Measurements from ENCODE around the gene AHI1. TPM values are rescaled to one million over a fixed set of nuclear protein-coding genes. Genes with fewer than 3 reads are reported as not detected.

Gene AHI1
- total and polyA plus RNA-seq, 2 of the 13 experiments (the other 11 are each of a cell fraction or from before 2014, with no cell fraction given): 7.2 to 18.6 TPM

DNA sequence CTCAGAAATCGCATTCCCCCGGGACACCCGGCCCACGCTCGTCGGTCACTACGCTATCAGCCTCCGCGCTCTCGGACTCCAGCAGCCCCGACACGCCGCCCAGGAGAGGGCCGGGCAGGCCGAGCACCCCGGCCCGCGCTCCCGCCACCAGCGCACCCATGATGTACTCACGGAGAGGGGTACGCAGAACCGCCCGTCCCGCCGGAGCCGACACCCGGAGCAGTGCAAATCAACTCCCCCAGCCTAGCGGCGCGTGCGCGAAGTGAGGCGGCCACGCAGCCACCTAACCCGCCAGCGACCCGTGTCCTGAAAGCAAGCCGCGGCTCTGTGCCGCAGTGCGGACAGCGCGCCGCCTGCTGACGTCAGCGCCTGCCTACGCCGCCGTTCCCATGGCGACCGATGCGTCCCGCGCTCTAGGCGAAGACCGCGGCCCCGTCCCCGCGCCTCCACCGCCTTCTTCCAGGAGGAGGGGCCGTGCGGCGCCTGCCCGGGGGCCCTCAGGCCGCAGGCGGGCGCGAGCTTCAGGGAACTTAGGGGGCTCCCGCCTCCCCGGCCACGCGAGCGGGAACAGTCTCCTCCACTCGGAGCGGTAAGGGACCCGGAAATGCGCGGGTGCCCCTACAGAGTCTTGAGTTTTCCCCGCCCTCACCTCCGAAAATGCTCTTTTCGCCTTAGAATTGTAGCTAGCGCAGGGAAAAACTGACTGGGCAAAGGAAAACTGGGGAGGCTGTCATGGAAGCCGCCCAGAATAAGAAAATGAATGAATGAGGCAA, at the start of gene AHI1 (continued):
- TF ChIP-seq XRCC5 (optimal IDR thresholded peaks at IDR 0.05; ENCODE audit: low read length): peak; percentile 92
- peak; percentile 91 for TF ChIP-seq ZNF501 (CRISPR knock-in tag; IDR thresholded peaks at IDR 0.05)
- peak; percentile 80; the same call in 1 of the 2 replicates for TF ChIP-seq MTF2 (CRISPR knock-in tag; IDR thresholded peaks at IDR 0.05; ENCODE audit: borderline replicate concordance)
- TF ChIP-seq, protein P1, sequence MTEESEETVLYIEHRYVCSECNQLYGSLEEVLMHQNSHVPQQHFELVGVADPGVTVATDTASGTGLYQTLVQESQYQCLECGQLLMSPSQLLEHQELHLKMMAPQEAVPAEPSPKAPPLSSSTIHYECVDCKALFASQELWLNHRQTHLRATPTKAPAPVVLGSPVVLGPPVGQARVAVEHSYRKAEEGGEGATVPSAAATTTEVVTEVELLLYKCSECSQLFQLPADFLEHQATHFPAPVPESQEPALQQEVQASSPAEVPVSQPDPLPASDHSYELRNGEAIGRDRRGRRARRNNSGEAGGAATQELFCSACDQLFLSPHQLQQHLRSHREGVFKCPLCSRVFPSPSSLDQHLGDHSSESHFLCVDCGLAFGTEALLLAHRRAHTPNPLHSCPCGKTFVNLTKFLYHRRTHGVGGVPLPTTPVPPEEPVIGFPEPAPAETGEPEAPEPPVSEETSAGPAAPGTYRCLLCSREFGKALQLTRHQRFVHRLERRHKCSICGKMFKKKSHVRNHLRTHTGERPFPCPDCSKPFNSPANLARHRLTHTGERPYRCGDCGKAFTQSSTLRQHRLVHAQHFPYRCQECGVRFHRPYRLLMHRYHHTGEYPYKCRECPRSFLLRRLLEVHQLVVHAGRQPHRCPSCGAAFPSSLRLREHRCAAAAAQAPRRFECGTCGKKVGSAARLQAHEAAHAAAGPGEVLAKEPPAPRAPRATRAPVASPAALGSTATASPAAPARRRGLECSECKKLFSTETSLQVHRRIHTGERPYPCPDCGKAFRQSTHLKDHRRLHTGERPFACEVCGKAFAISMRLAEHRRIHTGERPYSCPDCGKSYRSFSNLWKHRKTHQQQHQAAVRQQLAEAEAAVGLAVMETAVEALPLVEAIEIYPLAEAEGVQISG (CRISPR knock-in tag; IDR thresholded peaks at IDR 0.05): peak; percentile 90
- no peak for TF ChIP-seq ATAD3A (CRISPR knock-in tag; IDR thresholded peaks at IDR 0.05)
- peak; percentile 95 for TF ChIP-seq ZNF292 (CRISPR knock-in tag; IDR thresholded peaks at IDR 0.05; ENCODE audit: borderline replicate concordance, low read depth)
- TF ChIP-seq HOXA9 (CRISPR knock-in tag; IDR thresholded peaks at IDR 0.05; ENCODE audit: borderline replicate concordance): peak; percentile 91
- no peak; the same call in 1 of the 2 replicates for TF ChIP-seq FOXJ3 (CRISPR knock-in tag; IDR thresholded peaks at IDR 0.05; ENCODE audit: borderline replicate concordance)
- peak; percentile 62; the same call in 1 of the 2 replicates for TF ChIP-seq ZNF138 (CRISPR knock-in tag; IDR thresholded peaks at IDR 0.05; ENCODE audit: low read depth)
- TF ChIP-seq ZNF34 (CRISPR knock-in tag; IDR thresholded peaks at IDR 0.05; ENCODE audit: borderline replicate concordance): peak; percentile 2; the same call in 1 of the 2 replicates
- no peak for TF ChIP-seq U2AF1 (optimal IDR thresholded peaks at IDR 0.05; ENCODE audit: low read depth, low read length)
- no peak for TF ChIP-seq RAD51 (IDR thresholded peaks at IDR 0.05; ENCODE audit: borderline replicate concordance)
- TF ChIP-seq ZNF124 (CRISPR knock-in tag; IDR thresholded peaks at IDR 0.05): peak; percentile 82
- no peak for TF ChIP-seq ZSCAN9 (CRISPR knock-in tag; IDR thresholded peaks at IDR 0.05; ENCODE audit: borderline replicate concordance)
- peak; percentile 82 for TF ChIP-seq PITX1 (CRISPR knock-in tag; IDR thresholded peaks at IDR 0.05)
- peak; percentile 97 for TF ChIP-seq TOPORS (CRISPR knock-in tag; IDR thresholded peaks at IDR 0.05)
- peak; percentile 18; the same call in 1 of the 2 replicates for TF ChIP-seq FIP1L1 (IDR thresholded peaks at IDR 0.05; ENCODE audit: borderline replicate concordance, insufficient read depth, low read depth, low read length)
- TF ChIP-seq, protein P2, sequence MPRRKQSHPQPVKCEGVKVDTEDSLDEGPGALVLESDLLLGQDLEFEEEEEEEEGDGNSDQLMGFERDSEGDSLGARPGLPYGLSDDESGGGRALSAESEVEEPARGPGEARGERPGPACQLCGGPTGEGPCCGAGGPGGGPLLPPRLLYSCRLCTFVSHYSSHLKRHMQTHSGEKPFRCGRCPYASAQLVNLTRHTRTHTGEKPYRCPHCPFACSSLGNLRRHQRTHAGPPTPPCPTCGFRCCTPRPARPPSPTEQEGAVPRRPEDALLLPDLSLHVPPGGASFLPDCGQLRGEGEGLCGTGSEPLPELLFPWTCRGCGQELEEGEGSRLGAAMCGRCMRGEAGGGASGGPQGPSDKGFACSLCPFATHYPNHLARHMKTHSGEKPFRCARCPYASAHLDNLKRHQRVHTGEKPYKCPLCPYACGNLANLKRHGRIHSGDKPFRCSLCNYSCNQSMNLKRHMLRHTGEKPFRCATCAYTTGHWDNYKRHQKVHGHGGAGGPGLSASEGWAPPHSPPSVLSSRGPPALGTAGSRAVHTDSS (CRISPR knock-in tag; conservative IDR thresholded peaks at IDR 0.05): no peak
- TF ChIP-seq ATM (IDR thresholded peaks at IDR 0.05; ENCODE audit: borderline replicate concordance): no peak
- TF ChIP-seq, protein P3, sequence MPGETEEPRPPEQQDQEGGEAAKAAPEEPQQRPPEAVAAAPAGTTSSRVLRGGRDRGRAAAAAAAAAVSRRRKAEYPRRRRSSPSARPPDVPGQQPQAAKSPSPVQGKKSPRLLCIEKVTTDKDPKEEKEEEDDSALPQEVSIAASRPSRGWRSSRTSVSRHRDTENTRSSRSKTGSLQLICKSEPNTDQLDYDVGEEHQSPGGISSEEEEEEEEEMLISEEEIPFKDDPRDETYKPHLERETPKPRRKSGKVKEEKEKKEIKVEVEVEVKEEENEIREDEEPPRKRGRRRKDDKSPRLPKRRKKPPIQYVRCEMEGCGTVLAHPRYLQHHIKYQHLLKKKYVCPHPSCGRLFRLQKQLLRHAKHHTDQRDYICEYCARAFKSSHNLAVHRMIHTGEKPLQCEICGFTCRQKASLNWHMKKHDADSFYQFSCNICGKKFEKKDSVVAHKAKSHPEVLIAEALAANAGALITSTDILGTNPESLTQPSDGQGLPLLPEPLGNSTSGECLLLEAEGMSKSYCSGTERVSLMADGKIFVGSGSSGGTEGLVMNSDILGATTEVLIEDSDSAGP (CRISPR knock-in tag; IDR thresholded peaks at IDR 0.05; ENCODE audit: borderline replicate concordance): peak; percentile 92
- TF ChIP-seq ZKSCAN8 (CRISPR knock-in tag; IDR thresholded peaks at IDR 0.05; ENCODE audit: borderline replicate concordance): no peak
- TF ChIP-seq ZNF709 (CRISPR knock-in tag; IDR thresholded peaks at IDR 0.05): peak; percentile 93
- TF ChIP-seq ZNF235 (CRISPR knock-in tag; IDR thresholded peaks at IDR 0.05; ENCODE audit: borderline replicate concordance): no peak; the same call in 1 of the 2 replicates
- TF ChIP-seq, protein P4, sequence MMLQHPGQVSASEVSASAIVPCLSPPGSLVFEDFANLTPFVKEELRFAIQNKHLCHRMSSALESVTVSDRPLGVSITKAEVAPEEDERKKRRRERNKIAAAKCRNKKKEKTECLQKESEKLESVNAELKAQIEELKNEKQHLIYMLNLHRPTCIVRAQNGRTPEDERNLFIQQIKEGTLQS (CRISPR knock-in tag; IDR thresholded peaks at IDR 0.05): peak; percentile 91
